WTC11 (cell line): ENCODE results near the gene CROCC. TPM values are rescaled to one million over a fixed set of nuclear protein-coding genes. Genes with fewer than 3 reads are reported as not detected.

ENCODE experiments used
- ATAC-seq: fragments of 200-7000 bp; cut with Tn5 transposase; 2 replicates; pipeline ENCODE4 v1.10.0; 2021; ENCODE audit warnings: mild to moderate bottlenecking, moderate library complexity
- CTCF ChIA-PET: fragments of 300-600 bp; sonication (Branson Sonifier 250); formaldehyde crosslinking; loops from one replicate; lab custom pipeline; 2021; ENCODE audit warnings: antibody characterized with exemption; lab: Charles Lee
- POLR2A ChIA-PET: fragments of 350-600 bp; sonication (Branson Sonifier 250); formaldehyde crosslinking; loops from one replicate; lab custom pipeline; 2021; ENCODE audit warnings: antibody characterized with exemption; lab: Charles Lee
- DNase-seq: peaks from one replicate; pipeline ENCODE4 v3.0.0; 2021; ENCODE audit warnings: low spot score
- H3K27ac Mint-ChIP-seq: 2 replicates; pipeline ENCODE4 v1.8.0; 2021; ENCODE audit warnings: mixed read lengths
- H3K27me3 Mint-ChIP-seq: 2 replicates; pipeline ENCODE4 v1.8.0; 2021; ENCODE audit warnings: low read depth, mild to moderate bottlenecking, moderate library complexity, mixed read lengths
- H3K36me3 Mint-ChIP-seq: 2 replicates; pipeline ENCODE4 v1.8.0; 2021; ENCODE audit warnings: mixed read lengths
- H3K4me1 Mint-ChIP-seq: 2 replicates; pipeline ENCODE4 v1.8.0; 2022; ENCODE audit warnings: mixed read lengths
- H3K4me3 Mint-ChIP-seq: 2 replicates; pipeline ENCODE4 v1.8.0; 2021; ENCODE audit warnings: mild to moderate bottlenecking, moderate library complexity, mixed read lengths
- H3K9me3 Mint-ChIP-seq: 2 replicates; pipeline ENCODE4 v1.8.0; 2021; ENCODE audit warnings: mixed read lengths
- ATF1 ChIP-seq: sonication (generic); formaldehyde crosslinking; IDR thresholded peaks from 2 replicates; pipeline ENCODE4 v1.8.1; 2023; ENCODE audit warnings: mild to moderate bottlenecking, moderate library complexity, missing genetic modification reagents
- CREB1 ChIP-seq: sonication (generic); formaldehyde crosslinking; IDR thresholded peaks from 2 replicates; pipeline ENCODE4 v1.8.0; 2023; ENCODE audit warnings: mild to moderate bottlenecking, missing genetic modification reagents
- CREM ChIP-seq: sonication (generic); formaldehyde crosslinking; IDR thresholded peaks from 2 replicates; pipeline ENCODE4 v1.8.1; 2022; ENCODE audit warnings: mild to moderate bottlenecking, missing genetic modification reagents, moderate library complexity
- ETV6 ChIP-seq: sonication (generic); formaldehyde crosslinking; IDR thresholded peaks from 2 replicates; pipeline ENCODE4 v1.8.1; 2022; ENCODE audit warnings: mild to moderate bottlenecking, missing genetic modification reagents
- FOXK1 ChIP-seq: sonication (generic); formaldehyde crosslinking; IDR thresholded peaks from 2 replicates; pipeline ENCODE4 v1.8.0; 2022; ENCODE audit warnings: mild to moderate bottlenecking, moderate library complexity, missing genetic modification reagents
- MXD4 ChIP-seq: fragments of 250-450 bp; sonication (Bioruptor Pico); IDR thresholded peaks from 2 replicates; pipeline ENCODE4 v1.8.0; 2021; ENCODE audit warnings: mild to moderate bottlenecking, moderate library complexity, borderline replicate concordance
- NFYB ChIP-seq: sonication (generic); formaldehyde crosslinking; conservative IDR thresholded peaks from 2 replicates; pipeline ENCODE4 v1.8.0; 2022; ENCODE audit warnings: low read depth, missing genetic modification reagents
- NR2C2 ChIP-seq: sonication (generic); formaldehyde crosslinking; IDR thresholded peaks from 2 replicates; pipeline ENCODE4 v1.8.0; 2022; ENCODE audit warnings: mild to moderate bottlenecking, missing genetic modification reagents
- OVOL2 ChIP-seq: fragments of 250-450 bp; sonication (Bioruptor Pico); IDR thresholded peaks from 2 replicates; pipeline ENCODE4 v1.9.0; 2021; ENCODE audit warnings: mild to moderate bottlenecking, borderline replicate concordance
- RORB ChIP-seq: fragments of 250-450 bp; sonication (Bioruptor Pico); IDR thresholded peaks from 2 replicates; pipeline ENCODE4 v1.9.0; 2021; ENCODE audit warnings: mild to moderate bottlenecking
- SMAD4 ChIP-seq: sonication (generic); formaldehyde crosslinking; IDR thresholded peaks from 2 replicates; pipeline ENCODE4 v1.8.0; 2022; ENCODE audit warnings: mild to moderate bottlenecking, missing genetic modification reagents
- TCF7 ChIP-seq: sonication (generic); formaldehyde crosslinking; IDR thresholded peaks from 2 replicates; pipeline ENCODE4 v1.8.0; 2022; ENCODE audit warnings: mild to moderate bottlenecking, low read depth, missing genetic modification reagents, moderate library complexity
- TEAD1 ChIP-seq: sonication (generic); formaldehyde crosslinking; IDR thresholded peaks from 2 replicates; pipeline ENCODE4 v1.8.0; 2022; ENCODE audit warnings: mild to moderate bottlenecking, missing genetic modification reagents
- ZNF232 ChIP-seq: sonication (generic); formaldehyde crosslinking; IDR thresholded peaks from 2 replicates; pipeline ENCODE4 v1.8.0; 2022; ENCODE audit warnings: mild to moderate bottlenecking, missing genetic modification reagents
- ZNF263 ChIP-seq: sonication (generic); formaldehyde crosslinking; IDR thresholded peaks from 2 replicates; pipeline ENCODE4 v1.8.1; 2022; ENCODE audit warnings: low read depth, mild to moderate bottlenecking, moderate library complexity, missing genetic modification reagents
- total RNA-seq: library from RNA; stranded (reverse); gene quantifications from 3 replicates; pipeline ENCODE4 v1.2.3, GENCODE V29; 2021
- TF ChIP-seq, protein P1 (sequence below): sonication (generic); formaldehyde crosslinking; IDR thresholded peaks from 2 replicates; pipeline ENCODE4 v1.8.1; 2022; ENCODE audit warnings: mild to moderate bottlenecking, missing genetic modification reagents, moderate library complexity, borderline replicate concordance
- TF ChIP-seq, protein P2 (sequence below): sonication (generic); formaldehyde crosslinking; IDR thresholded peaks from 2 replicates; pipeline ENCODE4 v1.8.1; 2022; ENCODE audit warnings: missing genetic modification reagents, borderline replicate concordance
- TF ChIP-seq, protein P3 (sequence below): sonication (generic); formaldehyde crosslinking; IDR thresholded peaks from 2 replicates; pipeline ENCODE4 v1.8.1; 2023; ENCODE audit warnings: mild to moderate bottlenecking, missing genetic modification reagents, borderline replicate concordance
- TF ChIP-seq, protein P4 (sequence below): sonication (generic); formaldehyde crosslinking; IDR thresholded peaks from 2 replicates; pipeline ENCODE4 v1.8.1; 2023; ENCODE audit warnings: mild to moderate bottlenecking, missing genetic modification reagents, moderate library complexity
- TF ChIP-seq, protein P5 (sequence below): fragments of 250-450 bp; sonication (Bioruptor Pico); IDR thresholded peaks from 2 replicates; pipeline ENCODE4 v1.9.0; 2021; ENCODE audit warnings: moderate library complexity, mild to moderate bottlenecking, inconsistent platforms, borderline replicate concordance

CROCC gene
- total RNA-seq, 1 experiment from 2014 or later, result 75.6 TPM

DNA sequence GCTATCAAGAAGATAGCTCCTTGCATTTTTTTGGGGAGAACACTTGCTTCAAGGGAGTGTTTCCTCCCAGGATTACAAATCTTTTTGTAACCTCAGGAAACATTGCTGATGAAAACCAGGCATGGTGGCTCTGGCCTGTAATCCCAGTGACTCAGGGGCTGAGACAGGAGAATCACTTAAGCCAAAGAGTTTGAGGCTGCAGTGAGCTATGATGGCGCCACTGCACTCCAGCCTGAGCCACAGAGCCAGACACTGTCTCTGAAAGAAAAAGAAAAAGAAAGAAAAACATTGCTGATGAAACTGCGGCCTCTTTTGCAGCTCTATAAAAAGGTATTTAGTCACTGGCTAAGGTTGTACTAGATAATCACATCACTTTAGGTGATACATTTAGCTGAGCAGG, 18.7 kb upstream of the CROCC start:
- ChIA-PET POLR2A (interaction anchor here (2.3 kb wide), 1 partner anchor 14 kb away, joined by 6 read pairs; no protein-coding TSS in a partner anchor), CTCF (interaction anchor here (0.5 to 1.7 kb wide), 3 partner anchors 14 to 196 kb away, joined by 4 read pairs; no protein-coding TSS in a partner anchor)
- no peak overlapping the region for H3K4me3 Mint-ChIP-seq
- ATAC-seq (no peak), DNase-seq (no peak)
- no peak overlapping the region; the same call in 1 of the 2 replicates for H3K27ac Mint-ChIP-seq
- H3K4me1 Mint-ChIP-seq, result peaks cover 16% of the 10 kb centered on the region
- TF ChIP-seq, protein P1, sequence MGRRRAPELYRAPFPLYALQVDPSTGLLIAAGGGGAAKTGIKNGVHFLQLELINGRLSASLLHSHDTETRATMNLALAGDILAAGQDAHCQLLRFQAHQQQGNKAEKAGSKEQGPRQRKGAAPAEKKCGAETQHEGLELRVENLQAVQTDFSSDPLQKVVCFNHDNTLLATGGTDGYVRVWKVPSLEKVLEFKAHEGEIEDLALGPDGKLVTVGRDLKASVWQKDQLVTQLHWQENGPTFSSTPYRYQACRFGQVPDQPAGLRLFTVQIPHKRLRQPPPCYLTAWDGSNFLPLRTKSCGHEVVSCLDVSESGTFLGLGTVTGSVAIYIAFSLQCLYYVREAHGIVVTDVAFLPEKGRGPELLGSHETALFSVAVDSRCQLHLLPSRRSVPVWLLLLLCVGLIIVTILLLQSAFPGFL (CRISPR knock-in tag), result no peak
- no peaks in the 10 kb centered on the region for H3K9me3 Mint-ChIP-seq
- H3K36me3 Mint-ChIP-seq, result peaks cover 9% of the 10 kb centered on the region
- no peaks in the 10 kb centered on the region for H3K27me3 Mint-ChIP-seq

DNA sequence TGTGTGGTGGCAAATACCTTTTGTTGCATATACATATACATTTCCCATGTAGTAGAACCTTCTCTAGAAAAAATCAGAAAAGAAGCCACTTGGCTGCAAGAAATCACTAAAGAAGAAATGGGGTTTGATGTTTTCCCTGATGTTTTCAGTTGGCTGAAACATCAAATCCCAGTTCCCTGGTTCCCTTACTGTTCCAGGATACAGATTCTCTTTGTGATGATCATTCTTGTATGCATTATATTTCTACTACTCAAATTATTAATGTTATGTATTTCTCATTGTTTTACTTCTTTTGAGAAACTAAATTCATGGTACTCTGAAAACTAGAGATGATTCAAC, 18.3 kb upstream of the CROCC start:
- ChIA-PET POLR2A (interaction anchor here (0.7 to 2.3 kb wide), 2 partner anchors 15 to 384 kb away, joined by 3 to 6 read pairs; no protein-coding TSS in a partner anchor), CTCF (interaction anchor here (0.5 to 2.3 kb wide), 8 partner anchors 19 to 283 kb away, joined by 3 to 16 read pairs (median 4); partner anchors contain the start of gene CROCC)
- TF ChIP-seq CREB1 (no peak), FOXK1 (CRISPR knock-in tag) (no peak)
- DNase-seq (no peak), ATAC-seq (no peak)
- H3K9me3 Mint-ChIP-seq, result no peaks in the 10 kb centered on the region
- no peak overlapping the region; the same call in 1 of the 2 replicates for H3K27ac Mint-ChIP-seq
- H3K36me3 Mint-ChIP-seq, result peaks cover 9% of the 10 kb centered on the region
- no peaks in the 10 kb centered on the region for H3K27me3 Mint-ChIP-seq
- H3K4me1 Mint-ChIP-seq, result peaks cover 15% of the 10 kb centered on the region
- H3K4me3 Mint-ChIP-seq, result no peak overlapping the region

DNA sequence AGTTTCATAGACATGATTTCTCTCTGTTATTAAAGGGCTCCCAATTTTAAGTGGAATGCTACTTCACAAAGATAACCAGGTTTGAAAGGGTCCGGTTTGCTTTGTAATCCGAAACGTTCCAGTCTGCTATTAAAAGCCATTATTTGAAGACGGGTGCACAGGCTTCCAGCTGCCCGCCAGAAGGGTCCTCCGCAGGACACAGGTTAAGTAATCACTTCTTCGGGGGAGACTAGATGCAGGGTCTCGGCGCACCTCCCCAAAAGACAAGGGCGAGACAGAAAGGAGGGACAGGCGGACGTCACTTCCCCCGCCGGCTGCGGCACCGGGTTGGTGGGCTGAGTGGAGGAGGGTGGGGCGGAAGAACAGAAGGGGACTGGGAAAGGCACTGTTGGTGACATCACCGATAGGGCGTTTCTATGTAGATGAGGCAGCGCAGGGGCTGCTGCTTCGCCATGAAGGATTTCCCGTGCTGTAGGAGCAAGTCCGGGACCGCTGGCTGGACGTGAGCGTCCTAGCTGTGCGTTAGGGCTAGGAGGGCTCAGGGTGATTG, 17.1 kb upstream of the CROCC start:
- H3K36me3 Mint-ChIP-seq, result peaks cover 9% of the 10 kb centered on the region
- H3K4me3 Mint-ChIP-seq, result no peak overlapping the region
- peak; percentile 96 for ATAC-seq
- peak; percentile 97 for DNase-seq
- peaks cover 15% of the 10 kb centered on the region for H3K4me1 Mint-ChIP-seq
- TF ChIP-seq SMAD4 (CRISPR knock-in tag) (no peak), MXD4 (no peak), NFYB (peak; percentile 44; the same call in 1 of the 2 replicates), ATF1 (CRISPR knock-in tag) (no peak), ETV6 (CRISPR knock-in tag) (no peak; the same call in 1 of the 2 replicates), CREM (peak; percentile 70), ZNF232 (CRISPR knock-in tag) (0 out of 2 replicates have a peak, but pooled peaks have one; percentile 60)
- ChIA-PET CTCF (interaction anchor here (0.8 to 2.3 kb wide), 7 partner anchors 17 to 284 kb away, joined by 3 to 16 read pairs (median 4); partner anchors contain the start of gene CROCC), POLR2A (interaction anchor here (0.8 to 2.3 kb wide), 7 partner anchors 8 to 1741 kb away, joined by 3 to 6 read pairs (median 4); partner anchors contain the start of gene CROCC)
- H3K27ac Mint-ChIP-seq, result no peak overlapping the region
- H3K27me3 Mint-ChIP-seq, result no peaks in the 10 kb centered on the region
- no peaks in the 10 kb centered on the region for H3K9me3 Mint-ChIP-seq

DNA sequence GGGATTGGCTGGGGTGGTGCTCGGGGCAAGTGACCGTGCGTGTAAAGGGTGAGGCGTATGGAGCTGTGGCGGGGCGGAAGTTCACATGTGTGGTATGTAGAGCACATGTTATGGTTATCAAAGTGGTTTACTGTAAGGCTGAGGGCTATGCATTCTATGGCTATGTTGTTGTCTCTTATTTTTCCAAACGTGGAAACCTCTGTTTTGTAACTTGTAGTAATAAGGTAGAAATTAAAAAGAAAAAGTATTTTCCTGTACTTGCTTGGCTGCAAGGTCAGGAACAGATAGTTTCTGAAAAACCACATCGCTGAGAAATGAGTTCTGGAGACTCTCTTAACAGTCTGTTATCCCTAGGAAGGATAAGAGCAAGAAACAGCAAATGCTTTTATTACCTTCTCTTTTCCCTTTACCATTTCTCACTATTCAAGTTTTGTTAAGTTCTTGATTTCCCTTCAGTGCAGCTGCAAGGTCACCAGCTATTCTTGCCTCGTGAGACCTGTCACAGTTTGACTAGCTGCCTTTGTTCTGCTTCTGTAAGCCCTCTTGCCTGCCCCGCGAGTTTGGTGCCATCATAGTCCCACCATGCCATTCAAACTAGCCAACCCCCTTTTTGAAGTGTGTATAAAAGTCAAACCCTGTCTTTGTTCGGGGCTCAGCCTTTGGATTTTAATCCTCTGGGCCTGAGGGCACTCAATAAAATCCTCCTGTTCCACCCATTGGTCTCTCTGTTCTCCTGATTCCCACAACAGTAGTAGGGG, 16.4 kb upstream of the CROCC start:
- H3K4me1 Mint-ChIP-seq, result peaks cover 15% of the 10 kb centered on the region
- DNase-seq (no peak), ATAC-seq (peak; percentile 74)
- H3K36me3 Mint-ChIP-seq, result peaks cover 9% of the 10 kb centered on the region
- H3K4me3 Mint-ChIP-seq, result no peak overlapping the region
- ChIA-PET CTCF (interaction anchor here (1.2 to 2.3 kb wide), 2 partner anchors 24 to 285 kb away, joined by 5 to 16 read pairs; no protein-coding TSS in a partner anchor), POLR2A (interaction anchor here (0.5 to 2.3 kb wide), 8 partner anchors 9 to 284 kb away, joined by 3 to 8 read pairs (median 5); partner anchors contain the start of gene CROCC)
- H3K27me3 Mint-ChIP-seq, result no peaks in the 10 kb centered on the region
- H3K27ac Mint-ChIP-seq, result no peak overlapping the region
- no peaks in the 10 kb centered on the region for H3K9me3 Mint-ChIP-seq
- TF ChIP-seq OVOL2 (CRISPR knock-in tag) (no peak), RORB (peak; percentile 80), TCF7 (CRISPR knock-in tag) (no peak), NR2C2 (no peak), TEAD1 (CRISPR knock-in tag) (no peak), ZNF263 (CRISPR knock-in tag) (no peak)
- TF ChIP-seq, protein P2, sequence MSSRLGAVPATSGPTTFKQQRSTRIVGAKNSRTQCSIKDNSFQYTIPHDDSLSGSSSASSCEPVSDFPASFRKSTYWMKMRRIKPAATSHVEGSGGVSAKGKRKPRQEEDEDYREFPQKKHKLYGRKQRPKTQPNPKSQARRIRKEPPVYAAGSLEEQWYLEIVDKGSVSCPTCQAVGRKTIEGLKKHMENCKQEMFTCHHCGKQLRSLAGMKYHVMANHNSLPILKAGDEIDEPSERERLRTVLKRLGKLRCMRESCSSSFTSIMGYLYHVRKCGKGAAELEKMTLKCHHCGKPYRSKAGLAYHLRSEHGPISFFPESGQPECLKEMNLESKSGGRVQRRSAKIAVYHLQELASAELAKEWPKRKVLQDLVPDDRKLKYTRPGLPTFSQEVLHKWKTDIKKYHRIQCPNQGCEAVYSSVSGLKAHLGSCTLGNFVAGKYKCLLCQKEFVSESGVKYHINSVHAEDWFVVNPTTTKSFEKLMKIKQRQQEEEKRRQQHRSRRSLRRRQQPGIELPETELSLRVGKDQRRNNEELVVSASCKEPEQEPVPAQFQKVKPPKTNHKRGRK (CRISPR knock-in tag), result no peak
- TF ChIP-seq, protein P3, sequence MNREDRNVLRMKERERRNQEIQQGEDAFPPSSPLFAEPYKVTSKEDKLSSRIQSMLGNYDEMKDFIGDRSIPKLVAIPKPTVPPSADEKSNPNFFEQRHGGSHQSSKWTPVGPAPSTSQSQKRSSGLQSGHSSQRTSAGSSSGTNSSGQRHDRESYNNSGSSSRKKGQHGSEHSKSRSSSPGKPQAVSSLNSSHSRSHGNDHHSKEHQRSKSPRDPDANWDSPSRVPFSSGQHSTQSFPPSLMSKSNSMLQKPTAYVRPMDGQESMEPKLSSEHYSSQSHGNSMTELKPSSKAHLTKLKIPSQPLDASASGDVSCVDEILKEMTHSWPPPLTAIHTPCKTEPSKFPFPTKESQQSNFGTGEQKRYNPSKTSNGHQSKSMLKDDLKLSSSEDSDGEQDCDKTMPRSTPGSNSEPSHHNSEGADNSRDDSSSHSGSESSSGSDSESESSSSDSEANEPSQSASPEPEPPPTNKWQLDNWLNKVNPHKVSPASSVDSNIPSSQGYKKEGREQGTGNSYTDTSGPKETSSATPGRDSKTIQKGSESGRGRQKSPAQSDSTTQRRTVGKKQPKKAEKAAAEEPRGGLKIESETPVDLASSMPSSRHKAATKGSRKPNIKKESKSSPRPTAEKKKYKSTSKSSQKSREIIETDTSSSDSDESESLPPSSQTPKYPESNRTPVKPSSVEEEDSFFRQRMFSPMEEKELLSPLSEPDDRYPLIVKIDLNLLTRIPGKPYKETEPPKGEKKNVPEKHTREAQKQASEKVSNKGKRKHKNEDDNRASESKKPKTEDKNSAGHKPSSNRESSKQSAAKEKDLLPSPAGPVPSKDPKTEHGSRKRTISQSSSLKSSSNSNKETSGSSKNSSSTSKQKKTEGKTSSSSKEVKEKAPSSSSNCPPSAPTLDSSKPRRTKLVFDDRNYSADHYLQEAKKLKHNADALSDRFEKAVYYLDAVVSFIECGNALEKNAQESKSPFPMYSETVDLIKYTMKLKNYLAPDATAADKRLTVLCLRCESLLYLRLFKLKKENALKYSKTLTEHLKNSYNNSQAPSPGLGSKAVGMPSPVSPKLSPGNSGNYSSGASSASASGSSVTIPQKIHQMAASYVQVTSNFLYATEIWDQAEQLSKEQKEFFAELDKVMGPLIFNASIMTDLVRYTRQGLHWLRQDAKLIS (CRISPR knock-in tag), result no peak
- TF ChIP-seq, protein P4, sequence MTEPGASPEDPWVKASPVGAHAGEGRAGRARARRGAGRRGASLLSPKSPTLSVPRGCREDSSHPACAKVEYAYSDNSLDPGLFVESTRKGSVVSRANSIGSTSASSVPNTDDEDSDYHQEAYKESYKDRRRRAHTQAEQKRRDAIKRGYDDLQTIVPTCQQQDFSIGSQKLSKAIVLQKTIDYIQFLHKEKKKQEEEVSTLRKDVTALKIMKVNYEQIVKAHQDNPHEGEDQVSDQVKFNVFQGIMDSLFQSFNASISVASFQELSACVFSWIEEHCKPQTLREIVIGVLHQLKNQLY (CRISPR knock-in tag), result no peak
- TF ChIP-seq, protein P5, sequence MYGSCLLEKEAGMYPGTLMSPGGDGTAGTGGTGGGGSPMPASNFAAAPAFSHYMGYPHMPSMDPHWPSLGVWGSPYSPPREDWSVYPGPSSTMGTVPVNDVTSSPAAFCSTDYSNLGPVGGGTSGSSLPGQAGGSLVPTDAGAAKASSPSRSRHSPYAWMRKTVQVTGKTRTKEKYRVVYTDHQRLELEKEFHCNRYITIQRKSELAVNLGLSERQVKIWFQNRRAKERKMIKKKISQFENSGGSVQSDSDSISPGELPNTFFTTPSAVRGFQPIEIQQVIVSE, result no peak
